HCT116 (cell line): ENCODE measurements around the gene WFDC1. TPM values are rescaled to one million over a fixed set of nuclear protein-coding genes. Genes with fewer than 3 reads are reported as not detected.

Experiments used
- ATAC-seq: fragments of 200-7000 bp; cut with Tn5 transposase; 2 replicates; pipeline ENCODE4 v1.9.1; 2020; ENCODE audit warnings: mild to moderate bottlenecking, moderate library complexity
- BruUV-seq: library from RNA; stranded (reverse); fragments of 400-500 nt; replicated peaks from 2 replicates; lab custom pipeline; 2021; lab: Mats Ljungman, UMichigan
- CTCF ChIA-PET: fragments of 300-600 bp; sonication (Branson Sonifier 250); formaldehyde crosslinking; loops from one replicate; lab custom pipeline; 2021; ENCODE audit warnings: antibody characterized with exemption; lab: Charles Lee
- POLR2A ChIA-PET: fragments of 300-600, 350-600 bp; sonication (Branson Sonifier 250); formaldehyde crosslinking; loops from one replicate; lab custom pipeline; 2021; ENCODE audit warnings: antibody characterized with exemption; lab: Charles Lee
- RAD21 ChIA-PET, 2 experiments: fragments of 300-600 bp; sonication (Branson Sonifier 250); formaldehyde crosslinking; loops; one replicate each; lab custom pipeline; 2023; ENCODE audit warnings: low total read pairs in 2 of 2; ENCODE audit not compliant: uncharacterized antibody in 2 of 2, unreplicated experiment in 2 of 2, low non-redundant PET in 1 of 2; lab: Charles Lee
- DNase-seq: peaks from one replicate; pipeline ENCODE4 v3.0.0-alpha.2; 2010; ENCODE audit warnings: low read depth, low spot score
- H2AFZ ChIP-seq: fragments of 200-600 bp; shearing (Covaris generic), sonication (generic); 2 replicates; pipeline ENCODE4 v1.6.1; 2017; ENCODE audit warnings: low read depth, mixed run types, mixed read lengths, antibody characterized with exemption, low read length; ENCODE audit not compliant: poor library complexity, severe bottlenecking
- H3K27ac ChIP-seq: 2 replicates; pipeline ENCODE4 v1.5.1; 2012; ENCODE audit warnings: low read depth, low read length
- H3K27me3 ChIP-seq: fragments of 200-600 bp; sonication (generic); 2 replicates; pipeline ENCODE4 v1.6.1; 2016; ENCODE audit warnings: mixed run types, low read length, mixed read lengths; ENCODE audit not compliant: insufficient read depth
- H3K36me3 ChIP-seq, 2 experiments: fragments of 200-500 bp in 1 of 2; fragments of 200-600 bp in 1 of 2; sonication (Bioruptor generic) in 1 of 2; sonication (generic) in 1 of 2; 2 replicates each; pipeline versions ENCODE4 v1.5.1 to v1.6.1; 2014 to 2016; ENCODE audit warnings: low read length in 2 of 2, inconsistent platforms in 1 of 2, mixed read lengths in 1 of 2, mixed run types in 1 of 2; ENCODE audit not compliant: insufficient read depth in 2 of 2, control insufficient read depth in 1 of 2
- H3K4me1 ChIP-seq, 2 experiments: fragments of 200-600 bp in 1 of 2; sonication (generic) in 1 of 2; 2 replicates each; pipeline versions ENCODE4 v1.5.1 to v1.6.1; 2012 to 2017; ENCODE audit warnings: low read length in 2 of 2, inconsistent platforms in 1 of 2, mild to moderate bottlenecking in 1 of 2, mixed read lengths in 1 of 2, mixed run types in 1 of 2, moderate library complexity in 1 of 2; ENCODE audit not compliant: insufficient read depth in 2 of 2, control insufficient read depth in 1 of 2
- H3K4me2 ChIP-seq: fragments of 200-600 bp; sonication (generic); 2 replicates; pipeline ENCODE4 v1.6.1; 2017; ENCODE audit warnings: mixed run types, low read length, mixed read lengths
- H3K4me3 ChIP-seq, 2 experiments: fragments of 200-600 bp in 1 of 2; sonication (generic) in 1 of 2; replicated peaks in 1 of 2; 2 replicates each; pipeline ENCODE4 v1.5.1; 2011 to 2016; ENCODE audit warnings: low read length in 2 of 2, control low read depth in 1 of 2, low read depth in 1 of 2, mild to moderate bottlenecking in 1 of 2, mixed read lengths in 1 of 2, mixed run types in 1 of 2
- H3K79me2 ChIP-seq: fragments of 200-600 bp; sonication (generic); 2 replicates; pipeline ENCODE4 v1.6.1; 2017; ENCODE audit warnings: mild to moderate bottlenecking, mixed run types, low read length, moderate library complexity, mixed read lengths; ENCODE audit not compliant: insufficient read depth
- H3K9ac ChIP-seq: fragments of 200-600 bp; sonication (generic); 2 replicates; pipeline ENCODE4 v1.6.1; 2016; ENCODE audit warnings: low read length, mixed read lengths
- H3K9me2 ChIP-seq: fragments of 200-600 bp; sonication (generic), shearing (Covaris generic); 2 replicates; pipeline ENCODE4 v1.6.1; 2017; ENCODE audit warnings: mixed run types, mild to moderate bottlenecking, moderate library complexity; ENCODE audit not compliant: insufficient read depth
- H3K9me3 ChIP-seq, 2 experiments: fragments of 200-500 bp in 1 of 2; fragments of 200-600 bp in 1 of 2; sonication (Bioruptor generic) in 1 of 2; sonication (generic) in 1 of 2; 2 replicates each; pipeline ENCODE4 v1.6.1; 2014 to 2017; ENCODE audit warnings: low read length in 2 of 2, mixed read lengths in 2 of 2, inconsistent platforms in 1 of 2, low read depth in 1 of 2, mild to moderate bottlenecking in 1 of 2, mixed run types in 1 of 2, moderate library complexity in 1 of 2; ENCODE audit not compliant: control insufficient read depth in 1 of 2, insufficient read depth in 1 of 2
- H4K20me1 ChIP-seq: fragments of 200-600 bp; sonication (generic), shearing (Covaris generic); 2 replicates; pipeline ENCODE4 v1.6.1; 2017; ENCODE audit warnings: mixed run types, mild to moderate bottlenecking, moderate library complexity; ENCODE audit not compliant: insufficient read depth
- CBX3 ChIP-seq: IDR thresholded peaks from 2 replicates; pipeline ENCODE4 v1.6.1; 2012; ENCODE audit warnings: low read depth
- CEBPB ChIP-seq: IDR thresholded peaks from 2 replicates; pipeline ENCODE4 v1.6.1; 2012; ENCODE audit warnings: low read depth
- EZH2 ChIP-seq: fragments of 200-600 bp; sonication (generic); IDR thresholded peaks from 2 replicates; pipeline ENCODE4 v1.6.1; 2017; ENCODE audit warnings: antibody characterized with exemption, mixed run types
- EZH2phosphoT487 ChIP-seq: fragments of 200-600 bp; IDR thresholded peaks from 2 replicates; pipeline ENCODE4 v1.6.1; 2018; ENCODE audit warnings: antibody characterized with exemption, borderline replicate concordance
- FOSL1 ChIP-seq: IDR thresholded peaks from 2 replicates; pipeline ENCODE4 v1.6.1; 2012; ENCODE audit warnings: low read depth
- JUND ChIP-seq: IDR thresholded peaks from 2 replicates; pipeline ENCODE4 v1.6.1; 2012
- POLR2A ChIP-seq: IDR thresholded peaks from 2 replicates; pipeline ENCODE4 v1.7.0; 2011; ENCODE audit warnings: borderline replicate concordance; ENCODE audit not compliant: insufficient read depth, insufficient read length; ENCODE audit errors: extremely low read depth
- POLR2AphosphoS5 ChIP-seq: IDR thresholded peaks from 2 replicates; pipeline ENCODE4 v1.6.1; 2011; ENCODE audit warnings: mild to moderate bottlenecking, low read depth, low read length, moderate library complexity
- RAD21 ChIP-seq: IDR thresholded peaks from 2 replicates; pipeline ENCODE4 v1.6.1; 2012; ENCODE audit warnings: low read depth, mild to moderate bottlenecking
- REST ChIP-seq: IDR thresholded peaks from 2 replicates; pipeline ENCODE4 v1.6.1; 2012; ENCODE audit warnings: low read depth
- SIN3A ChIP-seq: IDR thresholded peaks from 2 replicates; pipeline ENCODE4 v1.6.1; 2012; ENCODE audit warnings: low read depth
- TCF7L2 ChIP-seq: IDR thresholded peaks from 2 replicates; pipeline ENCODE4 v1.7.0; 2011; ENCODE audit warnings: borderline replicate concordance, inconsistent platforms; ENCODE audit not compliant: insufficient read depth, insufficient read length; ENCODE audit errors: extremely low read depth
- YY1 ChIP-seq: IDR thresholded peaks from 2 replicates; pipeline ENCODE4 v1.6.1; 2011; ENCODE audit warnings: low read length, low read depth, moderate library complexity, mild to moderate bottlenecking; ENCODE audit not compliant: insufficient replicate concordance; ENCODE audit errors: extremely low read depth
- ZBTB33 ChIP-seq: IDR thresholded peaks from 2 replicates; pipeline ENCODE4 v1.6.1; 2011; ENCODE audit warnings: mild to moderate bottlenecking, low read length, moderate library complexity; ENCODE audit not compliant: insufficient replicate concordance; ENCODE audit errors: extremely low read depth
- ZFX ChIP-seq: fragments of 450-650 bp; IDR thresholded peaks from 2 replicates; pipeline ENCODE4 v1.6.1; 2017
- ZNF274 ChIP-seq: fragments of 200-500 bp; sonication (Bioruptor generic); IDR thresholded peaks from 2 replicates; pipeline ENCODE4 v1.6.1; 2014; ENCODE audit warnings: mild to moderate bottlenecking, low read depth, low read length, inconsistent platforms
- intact Hi-C: fragments of 100-400 bp; cut with micrococcal nuclease; formaldehyde crosslinking; loops from 2 replicates; pipeline ENCODE4 v1.10.0; 2022
- total RNA-seq: library from RNA; stranded (reverse); gene quantifications from one replicate; pipeline ENCODE4 v1.2.1, GENCODE V29; 2021; ENCODE audit not compliant: unreplicated experiment
- TF ChIP-seq, protein P1 (sequence below): IDR thresholded peaks from 2 replicates; pipeline ENCODE4 v1.6.1; 2012
- TF ChIP-seq, protein P2 (sequence below): IDR thresholded peaks from 2 replicates; pipeline ENCODE4 v1.6.1; 2012

WFDC1 gene
- total RNA-seq, 1 experiment from 2014 or later: 0.42 TPM

DNA sequence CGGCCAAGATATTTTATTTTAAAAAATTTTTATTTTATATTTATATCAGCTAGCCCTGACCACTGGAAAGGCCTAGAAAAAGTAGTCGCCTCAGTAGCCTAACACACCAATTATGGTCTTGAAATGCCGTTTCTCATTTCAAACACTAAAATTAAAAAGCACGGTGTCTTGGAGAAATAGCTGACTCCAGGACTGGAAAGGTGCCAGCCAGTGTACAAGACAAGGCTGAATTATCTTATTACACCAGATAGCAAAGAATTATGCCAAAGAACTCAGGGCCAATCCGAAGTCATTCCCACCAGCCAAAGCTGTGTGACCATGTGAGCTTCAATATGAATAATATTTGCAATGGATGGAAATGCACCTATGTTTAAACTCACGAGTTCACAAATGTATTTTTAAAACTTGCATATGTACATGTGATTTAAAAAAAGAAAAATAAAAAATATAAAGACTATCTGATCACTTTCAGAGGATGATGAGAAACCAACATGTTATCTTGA, 53.8 kb downstream of the WFDC1 start (continued):
- no peak for TF ChIP-seq REST
- TF ChIP-seq POLR2A: no peak
- TF ChIP-seq CBX3: no peak
- TF ChIP-seq JUND: no peak
- TF ChIP-seq, all 23 proteins: peak for 0

- POLR2A ChIA-PET: no interaction called here
- no peak overlapping the region for H3K4me2 ChIP-seq
- intact Hi-C loops: no loop called here
- no peak overlapping the region for H3K9ac ChIP-seq
- RAD21 ChIA-PET: no interaction called here
- BruUV-seq: no TSS peak
- CTCF ChIA-PET: no interaction called here
- ATAC-seq: no peak
- H3K4me1 ChIP-seq: no peaks in the 10 kb centered on the region
- no peaks in the 10 kb centered on the region for H3K9me2 ChIP-seq
- TF ChIP-seq CEBPB (no peak), POLR2AphosphoS5 (no peak), EZH2 (no peak), YY1 (no peak), ZBTB33 (no peak), CBX3 (no peak), FOSL1 (no peak), EZH2phosphoT487 (no peak), ZFX (no peak), RAD21 (no peak), SIN3A (no peak), JUND (no peak), ZNF274 (no peak), TCF7L2 (no peak), POLR2A (no peak)
- TF ChIP-seq, protein P1, sequence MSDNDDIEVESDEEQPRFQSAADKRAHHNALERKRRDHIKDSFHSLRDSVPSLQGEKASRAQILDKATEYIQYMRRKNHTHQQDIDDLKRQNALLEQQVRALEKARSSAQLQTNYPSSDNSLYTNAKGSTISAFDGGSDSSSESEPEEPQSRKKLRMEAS: no peak
- TF ChIP-seq, protein P2, sequence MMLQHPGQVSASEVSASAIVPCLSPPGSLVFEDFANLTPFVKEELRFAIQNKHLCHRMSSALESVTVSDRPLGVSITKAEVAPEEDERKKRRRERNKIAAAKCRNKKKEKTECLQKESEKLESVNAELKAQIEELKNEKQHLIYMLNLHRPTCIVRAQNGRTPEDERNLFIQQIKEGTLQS: no peak
- TF ChIP-seq, all 23 proteins: peak for 0
- H3K27ac ChIP-seq: no peak overlapping the region
- H3K27me3 ChIP-seq: no peaks in the 10 kb centered on the region
- H3K4me3 ChIP-seq: no peak overlapping the region
- no peaks in the 10 kb centered on the region for H3K36me3 ChIP-seq
- no peak overlapping the region for H2AFZ ChIP-seq
- H3K79me2 ChIP-seq: no peaks in the 10 kb centered on the region
- no peak for DNase-seq
- H3K9me3 ChIP-seq: no peaks in the 10 kb centered on the region
- H4K20me1 ChIP-seq: no peaks in the 10 kb centered on the region
Observed at GRCh38 chr16:84349862-84350684, 55.4 kb downstream of the WFDC1 start.
